ENCODE results near the gene MEN1. TPM values are rescaled to one million over a fixed set of nuclear protein-coding genes. Genes with fewer than 3 reads are reported as not detected.
A peak's percentile ranks its signal among the peaks of the same experiment; 100 is the strongest.

Gene MEN1
- total and polyA plus RNA-seq, 7 donors, result 7.2 to 21.2 (median 10.8) TPM

GRCh38 chr11:64832467-64833197, 22.3 kb upstream of the MEN1 start:
- Histone ChIP-seq H3K27ac (no peak overlapping the region), H3K4me3 (no peak overlapping the region), H3K4me1 (no peaks in the 10 kb centered on the region), H3K27me3 (ENCODE audit: insufficient read depth in 3 of 3, low read length in 2 of 3) (no peaks in the 10 kb centered on the region), H3K36me3 (ENCODE audit: insufficient read depth in 1 of 2, low read depth in 1 of 2) (no peaks in the 10 kb centered on the region), H3K9me3 (no peaks in the 10 kb centered on the region)
- intact Hi-C loops (cut with DNase I), result no loop called here
- DNase-seq (peak in 1 of 2 donors; percentile 47), ATAC-seq (no peak)
- no peak for TF ChIP-seq CTCF (IDR thresholded peaks at IDR 0.05)
- 94 to 96% (median 95%) methylated on average over 20 to 21 of the region's 21 CpGs for WGBS, 3 donors

GRCh38 chr11:64831411-64831891, 21.1 kb upstream of the MEN1 start:
- H3K27ac ChIP-seq, result no peak overlapping the region
- no peaks in the 10 kb centered on the region for H3K9me3 ChIP-seq
- intact Hi-C loops (cut with DNase I), result no loop called here
- H3K36me3 ChIP-seq (ENCODE audit: insufficient read depth in 1 of 2, low read depth in 1 of 2), result no peaks in the 10 kb centered on the region
- TF ChIP-seq CTCF (IDR thresholded peaks at IDR 0.05), result no peak
- DNase-seq, result no peak
- 65 to 69% (median 68%) methylated on average over 24 of the region's 24 CpGs for WGBS, 3 donors
- no peak overlapping the region for H3K4me3 ChIP-seq
- ATAC-seq, result no peak
- H3K27me3 ChIP-seq (ENCODE audit: insufficient read depth in 3 of 3, low read length in 2 of 3), result no peaks in the 10 kb centered on the region
- no peaks in the 10 kb centered on the region for H3K4me1 ChIP-seq

GRCh38 chr11:64829536-64830251, 19.3 kb upstream of the MEN1 start:
- 73 to 81% (median 80%) methylated on average over 33 to 43 of the region's 43 CpGs for WGBS, 3 donors
- H3K27me3 ChIP-seq (ENCODE audit: insufficient read depth in 3 of 3, low read length in 2 of 3), result no peaks in the 10 kb centered on the region
- no peak overlapping the region for H3K27ac ChIP-seq
- no peak for ATAC-seq
- no peak for DNase-seq
- no peaks in the 10 kb centered on the region for H3K9me3 ChIP-seq
- intact Hi-C loops (cut with DNase I), result no loop called here
- no peak overlapping the region for H3K4me3 ChIP-seq
- TF ChIP-seq CTCF (IDR thresholded peaks at IDR 0.05), result no peak
- no peaks in the 10 kb centered on the region for H3K36me3 ChIP-seq (ENCODE audit: insufficient read depth in 1 of 2, low read depth in 1 of 2)
- no peaks in the 10 kb centered on the region for H3K4me1 ChIP-seq

- H3K27me3 ChIP-seq (ENCODE audit: insufficient read depth in 3 of 3, low read length in 2 of 3), result no peaks in the 10 kb centered on the region
- DNase-seq (no peak), ATAC-seq (peak in 1 of 4 donors; percentile 23)
- H3K27ac ChIP-seq, result no peak overlapping the region
- peak overlapping the region; percentile 38 for H3K4me3 ChIP-seq
- WGBS, 3 donors, result 74 to 82% (median 75%) methylated on average over 22 of the region's 22 CpGs
- no peaks in the 10 kb centered on the region for H3K9me3 ChIP-seq
- no peak for TF ChIP-seq CTCF (IDR thresholded peaks at IDR 0.05)
- H3K4me1 ChIP-seq, result no peaks in the 10 kb centered on the region
- no peaks in the 10 kb centered on the region for H3K36me3 ChIP-seq (ENCODE audit: insufficient read depth in 1 of 2, low read depth in 1 of 2)
- intact Hi-C loops (cut with DNase I), result no loop called here
These were observed 17.1 kb upstream of the MEN1 start for GRCh38 chr11:64827451-64827839.
